Rectal smooth muscle tissue (tissue), 1 donor: ENCODE measurements around the gene SCUBE1.

Experiments
- H3K27ac ChIP-seq: one replicate; pipeline ENCODE4 v1.7.0; 2013; ENCODE audit warnings: low read depth, low read length, inconsistent platforms
- H3K27me3 ChIP-seq: one replicate; pipeline ENCODE4 v1.7.0; 2013; ENCODE audit warnings: low read length; ENCODE audit not compliant: control insufficient read depth, insufficient read depth
- H3K36me3 ChIP-seq: one replicate; pipeline ENCODE4 v1.7.0; 2013; ENCODE audit warnings: low read length; ENCODE audit not compliant: control insufficient read depth, insufficient read depth
- H3K4me1 ChIP-seq: one replicate; pipeline ENCODE4 v1.7.0; 2013; ENCODE audit warnings: low read length; ENCODE audit not compliant: control insufficient read depth, insufficient read depth
- H3K4me3 ChIP-seq: one replicate; pipeline ENCODE4 v1.7.0; 2013; ENCODE audit warnings: low read length
- H3K9ac ChIP-seq: one replicate; pipeline ENCODE4 v1.7.0; 2013; ENCODE audit warnings: low read length

SCUBE1 gene

GRCh38 chr22:43346521-43346929 lies 3.4 kb upstream of the SCUBE1 start:
- no peaks in the 10 kb centered on the region for H3K4me1 ChIP-seq
- H3K4me3 ChIP-seq = no peak overlapping the region
- peaks cover 24% of the 10 kb centered on the region for H3K27me3 ChIP-seq
- no peak overlapping the region for H3K9ac ChIP-seq
- H3K36me3 ChIP-seq = no peaks in the 10 kb centered on the region
- no peak overlapping the region for H3K27ac ChIP-seq

- H3K4me1 ChIP-seq = no peaks in the 10 kb centered on the region
- H3K9ac ChIP-seq = no peak overlapping the region
- no peak overlapping the region for H3K27ac ChIP-seq
- no peaks in the 10 kb centered on the region for H3K36me3 ChIP-seq
- peaks cover 28% of the 10 kb centered on the region for H3K27me3 ChIP-seq
- no peak overlapping the region for H3K4me3 ChIP-seq
Observed at GRCh38 chr22:43345761-43346301, 2.7 kb upstream of the SCUBE1 start.

- Histone ChIP-seq H3K27ac (no peak overlapping the region), H3K9ac (no peak overlapping the region), H3K4me1 (no peaks in the 10 kb centered on the region), H3K27me3 (peaks cover 28% of the 10 kb centered on the region), H3K4me3 (no peak overlapping the region), H3K36me3 (no peaks in the 10 kb centered on the region)
Observed at GRCh38 chr22:43345356-43345755, 2.2 kb upstream of the SCUBE1 start.

GRCh38 chr22:43344520-43344787 lies 1.3 kb upstream of the SCUBE1 start:
- no peaks in the 10 kb centered on the region for H3K4me1 ChIP-seq
- H3K27ac ChIP-seq = no peak overlapping the region
- H3K9ac ChIP-seq = no peak overlapping the region
- H3K36me3 ChIP-seq = no peaks in the 10 kb centered on the region
- H3K4me3 ChIP-seq = no peak overlapping the region
- peaks cover 28% of the 10 kb centered on the region for H3K27me3 ChIP-seq

- H3K27ac ChIP-seq = no peak overlapping the region
- H3K4me1 ChIP-seq = no peaks in the 10 kb centered on the region
- no peak overlapping the region for H3K4me3 ChIP-seq
- H3K36me3 ChIP-seq = no peaks in the 10 kb centered on the region
- H3K9ac ChIP-seq = no peak overlapping the region
- H3K27me3 ChIP-seq = peaks cover 28% of the 10 kb centered on the region
Observed at GRCh38 chr22:43343670-43344519, 723 bp upstream of the SCUBE1 start.

GRCh38 chr22:43342347-43343261 lies 568 bp downstream of the SCUBE1 start:
- no peaks in the 10 kb centered on the region for H3K36me3 ChIP-seq
- no peaks in the 10 kb centered on the region for H3K4me1 ChIP-seq
- H3K4me3 ChIP-seq = no peak overlapping the region
- no peak overlapping the region for H3K27ac ChIP-seq
- peaks cover 28% of the 10 kb centered on the region for H3K27me3 ChIP-seq
- H3K9ac ChIP-seq = no peak overlapping the region

- Histone ChIP-seq H3K9ac (no peak overlapping the region), H3K27ac (no peak overlapping the region), H3K4me1 (no peaks in the 10 kb centered on the region), H3K36me3 (no peaks in the 10 kb centered on the region), H3K27me3 (peaks cover 28% of the 10 kb centered on the region), H3K4me3 (no peak overlapping the region)
Observed at GRCh38 chr22:43341565-43341964, 1.6 kb downstream of the SCUBE1 start.

- Histone ChIP-seq H3K27me3 (peaks cover 16% of the 10 kb centered on the region), H3K36me3 (no peaks in the 10 kb centered on the region), H3K4me1 (no peaks in the 10 kb centered on the region), H3K9ac (no peak overlapping the region), H3K4me3 (no peak overlapping the region), H3K27ac (no peak overlapping the region)
Observed at GRCh38 chr22:43338766-43339345, 4.3 kb downstream of the SCUBE1 start.

GRCh38 chr22:43337946-43338345 lies 5.2 kb downstream of the SCUBE1 start:
- Histone ChIP-seq H3K4me1 (no peaks in the 10 kb centered on the region), H3K36me3 (no peaks in the 10 kb centered on the region), H3K9ac (no peak overlapping the region), H3K27ac (no peak overlapping the region), H3K4me3 (no peak overlapping the region), H3K27me3 (peaks cover 13% of the 10 kb centered on the region)

- H3K36me3 ChIP-seq = no peaks in the 10 kb centered on the region
- H3K27me3 ChIP-seq = peaks cover 12% of the 10 kb centered on the region
- no peak overlapping the region for H3K4me3 ChIP-seq
- no peaks in the 10 kb centered on the region for H3K4me1 ChIP-seq
- no peak overlapping the region for H3K9ac ChIP-seq
- H3K27ac ChIP-seq = no peak overlapping the region
Observed at GRCh38 chr22:43337385-43337784, 5.8 kb downstream of the SCUBE1 start.

GRCh38 chr22:43334378-43334777 lies 8.8 kb downstream of the SCUBE1 start:
- no peaks in the 10 kb centered on the region for H3K36me3 ChIP-seq
- H3K9ac ChIP-seq = no peak overlapping the region
- no peak overlapping the region for H3K4me3 ChIP-seq
- no peak overlapping the region for H3K27ac ChIP-seq
- H3K27me3 ChIP-seq = no peaks in the 10 kb centered on the region
- no peaks in the 10 kb centered on the region for H3K4me1 ChIP-seq

- Histone ChIP-seq H3K4me1 (no peaks in the 10 kb centered on the region), H3K9ac (no peak overlapping the region), H3K4me3 (no peak overlapping the region), H3K27ac (no peak overlapping the region), H3K27me3 (no peaks in the 10 kb centered on the region), H3K36me3 (no peaks in the 10 kb centered on the region)
Observed at GRCh38 chr22:43333978-43334377, 9.2 kb downstream of the SCUBE1 start.
